Glutamatergic neuron (in vitro differentiated cells): ENCODE data around the gene LITAF. TPM values are rescaled to one million over a fixed set of nuclear protein-coding genes. Genes with fewer than 3 reads are reported as not detected.

Experiments used
- DNase-seq: peaks from one replicate; pipeline ENCODE4 v3.0.0; 2022
- H3K27ac Mint-ChIP-seq: one replicate; pipeline ENCODE4 v1.8.0; 2020; ENCODE audit warnings: mild to moderate bottlenecking, mixed read lengths, inconsistent platforms; ENCODE audit not compliant: unreplicated experiment
- H3K27me3 Mint-ChIP-seq: one replicate; pipeline ENCODE4 v1.8.0; 2020; ENCODE audit warnings: mild to moderate bottlenecking, moderate library complexity, mixed read lengths, inconsistent platforms; ENCODE audit not compliant: unreplicated experiment
- H3K36me3 Mint-ChIP-seq: one replicate; pipeline ENCODE4 v1.8.0; 2020; ENCODE audit warnings: mild to moderate bottlenecking, mixed read lengths, inconsistent platforms; ENCODE audit not compliant: unreplicated experiment
- H3K4me1 Mint-ChIP-seq: one replicate; pipeline ENCODE4 v1.8.0; 2020; ENCODE audit warnings: mild to moderate bottlenecking, low read depth, mixed read lengths, inconsistent platforms; ENCODE audit not compliant: unreplicated experiment
- H3K4me3 Mint-ChIP-seq: one replicate; pipeline ENCODE4 v1.8.0; 2020; ENCODE audit warnings: mild to moderate bottlenecking, mixed read lengths, inconsistent platforms; ENCODE audit not compliant: unreplicated experiment
- H3K9me3 Mint-ChIP-seq: one replicate; pipeline ENCODE4 v1.8.0; 2020; ENCODE audit warnings: mild to moderate bottlenecking, moderate library complexity, mixed read lengths, inconsistent platforms; ENCODE audit not compliant: unreplicated experiment
- total RNA-seq: library from RNA; stranded (reverse); fragmentation: NEBNext Ultra II Directional; extraction: Animal tissue kit (Norgen Biotek cat#: 25700); gene quantifications from one replicate; pipeline ENCODE4 v1.2.1, GENCODE V29; 2021; ENCODE audit not compliant: unreplicated experiment
- TF ChIP-seq, protein P1 (sequence below): fragments of 200-600 bp; sonication (generic); IDR thresholded peaks from one replicate; pipeline ENCODE4 v1.5.0; 2021; ENCODE audit not compliant: partially characterized antibody, unreplicated experiment

LITAF gene
- total RNA-seq, 1 donor from 2014 or later, result 29.2 TPM

DNA sequence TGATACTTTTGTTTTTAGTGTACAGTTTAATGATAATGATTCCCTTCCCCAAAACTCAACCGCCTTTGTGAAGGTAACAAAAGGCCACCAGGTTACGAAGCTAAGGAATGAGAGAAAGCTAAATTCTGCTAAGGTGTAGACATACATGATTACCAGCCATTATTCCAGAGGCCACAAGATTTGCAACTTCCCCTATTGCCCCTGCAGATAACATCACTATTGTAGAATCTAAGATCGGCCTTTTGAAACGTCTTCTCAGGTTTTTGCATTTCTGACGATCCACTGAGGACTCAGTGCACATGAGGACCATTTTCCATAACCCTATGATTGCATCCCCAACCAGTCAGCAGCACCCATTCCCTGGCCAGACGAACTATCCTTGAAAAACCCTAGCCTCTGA, 47.6 kb upstream of the LITAF start:
- H3K27ac Mint-ChIP-seq, result no peak overlapping the region
- H3K27me3 Mint-ChIP-seq, result peaks cover 7% of the 10 kb centered on the region
- H3K36me3 Mint-ChIP-seq, result no peaks in the 10 kb centered on the region
- TF ChIP-seq, protein P1, sequence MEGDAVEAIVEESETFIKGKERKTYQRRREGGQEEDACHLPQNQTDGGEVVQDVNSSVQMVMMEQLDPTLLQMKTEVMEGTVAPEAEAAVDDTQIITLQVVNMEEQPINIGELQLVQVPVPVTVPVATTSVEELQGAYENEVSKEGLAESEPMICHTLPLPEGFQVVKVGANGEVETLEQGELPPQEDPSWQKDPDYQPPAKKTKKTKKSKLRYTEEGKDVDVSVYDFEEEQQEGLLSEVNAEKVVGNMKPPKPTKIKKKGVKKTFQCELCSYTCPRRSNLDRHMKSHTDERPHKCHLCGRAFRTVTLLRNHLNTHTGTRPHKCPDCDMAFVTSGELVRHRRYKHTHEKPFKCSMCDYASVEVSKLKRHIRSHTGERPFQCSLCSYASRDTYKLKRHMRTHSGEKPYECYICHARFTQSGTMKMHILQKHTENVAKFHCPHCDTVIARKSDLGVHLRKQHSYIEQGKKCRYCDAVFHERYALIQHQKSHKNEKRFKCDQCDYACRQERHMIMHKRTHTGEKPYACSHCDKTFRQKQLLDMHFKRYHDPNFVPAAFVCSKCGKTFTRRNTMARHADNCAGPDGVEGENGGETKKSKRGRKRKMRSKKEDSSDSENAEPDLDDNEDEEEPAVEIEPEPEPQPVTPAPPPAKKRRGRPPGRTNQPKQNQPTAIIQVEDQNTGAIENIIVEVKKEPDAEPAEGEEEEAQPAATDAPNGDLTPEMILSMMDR, result no peak
- no peak for DNase-seq
- no peaks in the 10 kb centered on the region for H3K4me1 Mint-ChIP-seq
- no peak overlapping the region for H3K4me3 Mint-ChIP-seq
- no peaks in the 10 kb centered on the region for H3K9me3 Mint-ChIP-seq

DNA sequence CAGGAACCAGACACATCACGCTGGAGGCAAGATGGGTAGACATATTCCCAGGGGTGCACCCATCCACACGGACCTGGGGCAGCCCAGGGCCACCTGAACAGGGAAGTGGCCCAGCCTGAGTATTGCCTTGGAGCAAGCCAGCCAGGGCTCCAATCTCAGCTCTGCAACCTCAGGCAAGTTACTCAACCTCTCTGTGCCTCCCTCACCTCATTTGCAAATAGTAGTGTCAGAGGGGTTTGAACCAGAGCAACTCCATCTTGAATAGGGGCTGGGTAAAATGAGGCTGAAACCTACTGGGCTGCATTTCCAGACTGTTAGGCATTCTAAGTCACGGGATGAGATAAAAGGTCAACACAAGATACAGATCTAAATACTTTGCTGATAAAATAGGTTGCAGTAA, 46.4 kb upstream of the LITAF start:
- H3K4me1 Mint-ChIP-seq, result peaks cover 2% of the 10 kb centered on the region
- H3K4me3 Mint-ChIP-seq, result no peak overlapping the region
- H3K27me3 Mint-ChIP-seq, result peaks cover 5% of the 10 kb centered on the region
- DNase-seq, result no peak
- H3K9me3 Mint-ChIP-seq, result peaks cover 2% of the 10 kb centered on the region
- no peaks in the 10 kb centered on the region for H3K36me3 Mint-ChIP-seq
- H3K27ac Mint-ChIP-seq, result no peak overlapping the region
- TF ChIP-seq, protein P1, result no peak

DNA sequence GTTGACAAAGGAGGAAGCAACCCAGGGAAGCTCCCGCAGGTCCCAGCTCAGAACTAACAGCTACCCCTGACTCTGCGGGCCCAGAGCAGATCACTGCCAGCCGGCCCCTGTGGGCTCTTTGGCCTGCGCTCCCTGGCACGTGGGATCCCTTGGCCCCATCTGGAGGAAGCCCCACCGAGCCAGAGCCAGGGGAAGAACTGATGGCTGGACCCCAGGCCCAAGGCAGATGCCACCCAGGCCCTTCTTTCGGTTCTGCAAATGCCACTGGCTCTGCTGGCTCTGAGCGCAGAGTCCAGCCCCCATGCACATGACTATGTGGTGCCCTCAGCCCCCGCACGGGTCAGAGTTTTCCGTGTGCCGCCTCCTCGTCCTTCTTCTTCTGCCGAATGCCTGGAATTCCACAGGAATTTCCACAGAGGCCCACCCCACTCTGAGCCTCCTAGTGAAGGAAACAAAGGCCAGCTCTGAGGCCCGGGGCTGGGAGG, 45.8 kb upstream of the LITAF start:
- Mint-ChIP-seq H3K27me3 (peaks cover 5% of the 10 kb centered on the region), H3K27ac (no peak overlapping the region), H3K4me3 (no peak overlapping the region), H3K36me3 (no peaks in the 10 kb centered on the region), H3K9me3 (peaks cover 2% of the 10 kb centered on the region), H3K4me1 (peaks cover 2% of the 10 kb centered on the region)
- TF ChIP-seq, protein P1, result no peak
- DNase-seq, result no peak

DNA sequence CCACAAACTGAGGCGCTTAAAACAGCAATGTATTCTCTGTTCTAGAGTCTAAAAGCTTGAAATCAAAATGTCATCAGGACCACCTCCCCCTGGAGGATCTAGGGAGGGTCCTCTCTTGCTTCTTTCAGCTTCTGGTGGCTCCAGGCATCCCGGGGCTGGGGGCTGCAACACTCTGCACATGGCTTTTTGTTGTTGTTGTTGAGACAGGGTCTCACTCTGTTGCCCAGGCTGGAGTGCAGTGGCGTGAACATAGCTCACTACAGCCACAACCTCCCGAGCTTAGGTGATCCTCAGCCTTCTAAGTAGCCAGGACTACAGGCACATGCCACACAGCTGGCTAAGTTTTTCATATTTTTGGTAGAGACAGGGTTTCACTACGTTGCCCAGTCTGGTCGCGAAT, 44.5 kb upstream of the LITAF start:
- Mint-ChIP-seq H3K4me3 (no peak overlapping the region), H3K36me3 (no peaks in the 10 kb centered on the region), H3K27me3 (peaks cover 5% of the 10 kb centered on the region), H3K9me3 (peaks cover 2% of the 10 kb centered on the region), H3K4me1 (peaks cover 2% of the 10 kb centered on the region), H3K27ac (no peak overlapping the region)
- DNase-seq, result no peak
- TF ChIP-seq, protein P1, result no peak

DNA sequence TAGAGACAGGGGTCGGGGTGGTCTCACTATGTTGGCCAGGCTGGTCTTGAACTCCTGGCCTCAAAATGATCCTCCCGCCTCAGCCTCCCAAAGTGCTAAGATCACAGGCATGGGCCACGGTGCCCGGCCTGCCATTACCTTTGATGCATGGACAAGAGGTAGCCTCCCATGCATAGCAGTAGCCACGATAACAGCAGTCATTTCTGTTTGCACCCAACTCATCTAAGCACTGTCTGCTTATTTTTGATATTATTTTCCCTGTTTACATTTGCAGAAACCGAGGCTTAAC, 44.0 kb upstream of the LITAF start:
- no peak for DNase-seq
- H3K27ac Mint-ChIP-seq, result no peak overlapping the region
- no peak overlapping the region for H3K4me3 Mint-ChIP-seq
- peaks cover 2% of the 10 kb centered on the region for H3K9me3 Mint-ChIP-seq
- H3K27me3 Mint-ChIP-seq, result peaks cover 5% of the 10 kb centered on the region
- peaks cover 2% of the 10 kb centered on the region for H3K4me1 Mint-ChIP-seq
- TF ChIP-seq, protein P1, result no peak
- H3K36me3 Mint-ChIP-seq, result no peaks in the 10 kb centered on the region
